AG20443 (cell line): Measurements from ENCODE around the gene UQCRC2.
"Not testable (repeated sequence)": the region's sequence is repeated elsewhere in the genome, so short reads cannot be mapped to it uniquely, and the experiment has no call there.

ENCODE experiments used
- DNase-seq: peaks from one replicate; pipeline ENCODE4 v3.0.0; 2012; ENCODE audit warnings: low spot score, mixed read lengths

Gene UQCRC2

DNA sequence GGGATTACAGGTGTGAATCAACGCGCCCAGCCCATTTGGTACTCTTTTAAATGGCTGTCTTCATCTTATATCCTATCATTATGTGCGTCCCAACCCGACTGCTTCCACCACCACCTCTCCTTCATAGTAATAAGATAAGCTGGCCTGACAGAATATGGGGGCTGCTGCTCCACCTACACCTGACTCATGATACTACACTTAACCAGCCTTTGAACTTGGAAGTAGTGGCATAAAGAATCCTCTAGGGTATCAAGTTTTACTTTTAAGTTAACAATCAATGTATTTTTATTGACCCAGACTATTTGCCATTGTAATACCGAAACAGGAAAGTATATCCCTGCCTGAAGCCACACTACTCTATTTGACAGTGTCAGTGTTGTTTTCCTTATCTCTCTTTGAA, 28.9 kb downstream of the UQCRC2 start:
- no peak for DNase-seq

DNA sequence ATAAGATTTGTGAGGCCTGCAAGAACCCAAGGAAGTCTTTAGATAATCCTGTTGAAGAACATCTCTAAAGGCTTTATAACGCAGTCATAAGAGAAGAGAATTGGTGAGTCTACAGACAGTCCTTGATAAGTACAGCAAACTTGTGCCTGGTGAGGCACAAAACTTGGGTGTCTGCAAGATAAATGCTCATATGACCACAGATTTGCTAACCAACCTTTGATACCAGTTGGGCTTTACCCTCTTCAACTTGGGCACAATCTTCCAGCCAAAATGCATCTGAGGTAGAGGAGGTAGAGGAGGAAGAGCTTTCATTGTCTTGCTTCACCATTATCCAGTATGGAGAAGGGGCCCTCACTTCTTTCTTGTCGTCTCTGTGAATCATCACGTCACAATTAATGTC, 30.9 kb downstream of the UQCRC2 start:
- DNase-seq: no peak

DNA sequence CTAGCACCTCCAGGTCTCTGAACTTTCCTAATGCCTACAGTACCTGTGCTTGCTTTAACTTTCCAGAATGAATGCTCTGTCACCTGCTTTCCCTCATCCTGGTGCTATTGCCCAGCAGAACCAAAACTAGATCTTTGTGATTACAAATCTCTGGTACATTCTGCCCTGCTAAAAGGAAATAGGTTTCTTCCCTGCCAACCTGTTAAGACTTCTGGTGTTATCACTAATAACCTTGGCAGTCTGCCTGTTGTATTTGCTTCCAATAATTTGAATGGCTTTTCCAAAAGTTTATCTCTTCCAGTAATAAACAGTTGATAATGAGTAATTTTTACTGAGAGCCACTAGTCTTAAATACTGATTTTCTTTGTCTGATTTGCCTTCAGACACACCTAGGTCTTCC, 32.4 kb downstream of the UQCRC2 start:
- DNase-seq: no peak

DNA sequence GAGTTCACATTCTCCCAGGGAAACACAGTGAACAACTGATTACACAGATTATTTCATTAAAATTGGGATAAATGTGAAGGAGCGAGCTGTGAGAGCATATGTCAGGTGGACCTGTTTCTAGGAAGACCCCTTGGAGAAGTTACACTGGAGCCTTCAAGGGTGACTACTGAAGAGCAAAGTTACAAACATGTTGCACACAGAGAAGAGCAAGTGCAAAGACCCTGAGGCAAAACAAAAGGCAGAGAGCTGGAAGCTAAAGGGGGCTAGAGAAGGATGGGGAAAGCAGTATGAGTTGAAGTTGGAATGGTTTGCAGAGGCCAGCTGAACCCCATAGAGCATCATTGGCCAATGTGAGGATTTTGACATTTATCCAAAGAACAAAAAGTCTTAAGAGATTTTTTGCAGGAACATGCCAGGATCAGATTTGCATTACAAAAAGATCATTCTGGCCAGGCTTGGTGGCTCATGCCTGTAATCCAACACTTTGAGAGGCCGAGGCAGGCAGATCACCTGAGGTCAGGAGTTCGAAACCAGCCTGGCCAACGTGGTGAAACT, 33.6 kb downstream of the UQCRC2 start:
- no peak for DNase-seq

DNA sequence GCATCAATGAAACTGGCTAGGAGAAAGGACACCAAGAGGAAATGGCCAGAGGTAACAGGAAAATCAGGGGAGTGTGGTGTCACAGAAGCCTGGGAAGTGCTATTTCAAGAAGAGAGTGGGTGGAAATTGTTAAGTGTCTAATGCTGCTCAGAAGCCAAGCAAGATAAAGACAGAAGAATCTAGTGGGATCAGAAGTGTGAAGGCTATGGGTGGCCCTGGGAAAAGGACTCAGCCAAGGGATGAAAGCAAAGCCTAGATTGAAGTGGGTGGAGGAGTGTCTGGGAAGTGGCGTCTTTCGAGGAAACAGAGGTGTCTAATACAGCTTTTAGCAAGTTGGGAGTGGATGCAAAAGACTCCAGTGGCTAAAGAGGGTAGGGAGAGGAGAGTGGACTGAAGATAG, 34.3 kb downstream of the UQCRC2 start:
- no peak for DNase-seq

DNA sequence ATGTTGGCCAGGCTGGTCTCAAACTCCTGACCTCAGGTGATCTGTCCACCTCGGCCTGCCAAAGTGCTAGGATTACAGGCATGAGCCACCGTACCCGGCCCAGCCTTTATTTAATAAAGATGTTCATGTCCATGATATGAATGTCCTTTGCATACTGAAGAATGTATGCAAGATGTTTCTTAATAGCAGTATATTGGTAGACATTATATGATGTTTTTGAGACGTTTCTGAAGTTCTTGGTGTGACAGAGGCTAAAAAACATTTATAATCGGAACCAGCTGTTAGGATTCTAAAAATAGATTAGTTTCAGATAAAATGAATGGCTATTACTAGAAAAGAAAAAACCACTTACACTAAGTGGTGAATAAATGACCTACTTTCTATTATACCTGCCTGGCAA, 36.0 kb downstream of the UQCRC2 start:
- peak; percentile 27 for DNase-seq

DNA sequence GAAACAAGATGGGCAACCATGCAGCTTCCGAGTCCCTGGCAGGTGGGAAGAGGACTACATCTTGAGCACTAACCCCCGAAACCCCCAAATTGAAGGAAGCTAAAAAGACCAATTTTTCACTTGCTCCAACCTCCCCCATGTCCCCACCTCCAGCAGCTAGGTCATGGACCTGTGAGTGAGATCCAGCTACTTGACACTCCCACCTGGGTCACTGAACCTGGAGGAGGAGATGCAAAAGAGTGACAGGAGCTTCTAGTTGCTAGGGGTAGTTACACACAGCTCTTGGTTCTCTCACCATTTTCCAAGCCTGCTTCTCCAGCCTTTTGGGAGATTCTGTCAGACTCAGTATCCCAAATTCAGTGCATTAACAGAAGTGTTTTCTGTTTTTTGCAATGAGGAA, 36.6 kb downstream of the UQCRC2 start:
- DNase-seq: no peak

DNA sequence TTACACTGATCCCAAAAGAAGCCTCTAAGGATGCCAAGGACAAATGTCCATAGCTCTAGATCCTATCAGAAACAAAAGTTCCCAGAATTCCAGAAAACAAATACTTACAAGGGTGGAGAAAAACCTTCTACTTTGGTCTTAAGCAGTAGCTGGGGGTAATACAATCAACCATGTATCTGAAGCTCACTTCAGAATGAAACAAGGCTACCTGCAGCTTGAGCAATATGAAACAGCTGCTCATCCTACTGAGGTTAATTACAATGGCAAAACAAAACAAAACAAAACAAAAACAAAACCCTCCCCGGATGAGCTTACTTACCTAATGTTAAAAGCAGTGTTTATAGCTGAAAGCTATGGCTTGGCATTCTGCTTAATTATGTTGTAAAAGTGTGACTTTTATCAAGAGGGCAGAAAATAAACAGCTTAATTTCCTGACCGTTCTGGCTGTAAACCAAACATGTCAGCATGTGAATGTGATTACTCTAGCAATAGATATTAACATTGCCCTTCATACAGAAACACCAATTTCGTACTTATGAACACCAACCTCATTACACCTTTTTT, 37.3 kb downstream of the UQCRC2 start:
- DNase-seq: no peak

DNA sequence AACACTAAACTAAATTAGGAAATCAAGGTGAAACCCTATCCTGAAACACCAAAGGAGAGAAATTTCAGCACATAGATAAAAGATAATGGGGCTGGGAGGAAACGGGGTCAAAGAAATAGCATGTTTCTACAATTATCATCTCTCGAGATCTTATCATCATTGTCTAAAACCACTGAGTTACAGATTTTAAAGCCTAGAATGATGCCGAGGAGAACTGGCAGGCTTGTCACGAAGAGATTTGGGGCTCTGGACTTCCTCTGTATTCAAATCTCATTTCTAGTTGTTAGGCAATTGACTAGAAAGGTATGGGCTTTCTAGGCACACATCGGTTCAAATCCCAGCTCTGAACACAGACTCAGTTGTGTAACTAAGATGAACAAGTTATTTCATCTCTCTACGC, 38.5 kb downstream of the UQCRC2 start:
- DNase-seq: no peak

DNA sequence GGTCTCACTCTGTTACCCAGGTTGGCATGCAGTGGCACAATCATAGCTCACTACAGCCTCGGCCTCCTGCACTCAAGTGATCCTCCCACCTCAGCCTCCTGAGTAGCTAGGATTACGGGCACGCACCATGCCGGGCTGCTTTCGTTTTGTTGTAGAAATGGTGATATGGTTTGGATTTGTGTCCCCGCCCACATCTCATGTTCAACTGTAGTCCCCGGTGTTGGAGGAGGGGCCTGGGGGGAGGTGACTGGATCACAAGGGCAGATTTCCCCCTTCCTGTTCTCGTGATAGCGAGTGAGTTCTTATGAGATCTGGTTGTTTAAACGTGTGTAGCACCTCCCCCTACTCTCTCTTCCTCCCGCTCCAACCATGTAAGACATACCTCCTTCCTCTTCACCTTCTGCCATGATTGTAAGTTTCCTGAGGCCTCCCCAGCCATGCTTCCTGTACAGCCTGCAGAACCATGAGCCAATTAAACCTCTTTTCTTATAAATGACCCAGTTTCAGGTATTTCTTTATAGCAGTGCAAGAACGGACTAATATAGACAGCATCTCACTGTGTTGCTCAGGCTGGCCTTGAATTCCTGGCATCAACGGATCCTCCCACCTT, 41.8 kb downstream of the UQCRC2 start:
- DNase-seq: no peak

DNA sequence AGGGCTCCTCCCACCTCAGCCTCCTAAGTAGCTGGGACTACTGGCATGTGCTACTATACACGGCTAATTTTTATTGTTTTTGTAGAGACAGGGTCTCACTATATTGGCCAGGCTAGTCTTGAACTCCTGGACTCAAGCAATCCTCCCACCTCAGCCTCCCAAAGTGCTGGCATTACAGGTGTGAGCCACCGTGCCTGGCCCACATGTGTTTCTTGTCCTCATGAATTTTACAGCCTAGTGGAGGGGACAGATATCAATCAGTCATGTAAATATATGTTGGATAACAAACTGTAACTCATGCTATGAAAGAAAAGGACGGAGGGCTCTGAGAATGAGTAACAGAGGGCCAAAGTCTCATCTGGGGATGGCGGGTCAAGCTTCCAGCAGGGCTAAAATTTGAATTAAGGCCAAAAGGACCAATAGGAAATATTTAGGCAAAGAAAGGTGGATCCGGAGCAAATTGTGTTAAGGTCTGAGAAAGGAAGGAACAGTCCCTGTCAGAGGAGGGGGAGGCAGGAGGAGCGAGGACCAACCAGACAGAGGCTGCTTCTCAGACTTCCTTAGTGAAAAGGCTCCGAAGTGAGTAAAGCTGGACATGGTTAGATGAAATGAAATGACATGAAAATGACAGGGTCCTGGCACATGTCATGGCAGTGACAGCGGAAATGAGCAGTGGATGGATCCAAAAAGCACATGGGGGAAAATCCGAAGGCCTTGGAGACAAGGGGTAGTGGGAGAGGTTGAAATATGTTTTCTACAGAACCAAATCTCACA, 43.9 kb downstream of the UQCRC2 start:
- DNase-seq: no peak

DNA sequence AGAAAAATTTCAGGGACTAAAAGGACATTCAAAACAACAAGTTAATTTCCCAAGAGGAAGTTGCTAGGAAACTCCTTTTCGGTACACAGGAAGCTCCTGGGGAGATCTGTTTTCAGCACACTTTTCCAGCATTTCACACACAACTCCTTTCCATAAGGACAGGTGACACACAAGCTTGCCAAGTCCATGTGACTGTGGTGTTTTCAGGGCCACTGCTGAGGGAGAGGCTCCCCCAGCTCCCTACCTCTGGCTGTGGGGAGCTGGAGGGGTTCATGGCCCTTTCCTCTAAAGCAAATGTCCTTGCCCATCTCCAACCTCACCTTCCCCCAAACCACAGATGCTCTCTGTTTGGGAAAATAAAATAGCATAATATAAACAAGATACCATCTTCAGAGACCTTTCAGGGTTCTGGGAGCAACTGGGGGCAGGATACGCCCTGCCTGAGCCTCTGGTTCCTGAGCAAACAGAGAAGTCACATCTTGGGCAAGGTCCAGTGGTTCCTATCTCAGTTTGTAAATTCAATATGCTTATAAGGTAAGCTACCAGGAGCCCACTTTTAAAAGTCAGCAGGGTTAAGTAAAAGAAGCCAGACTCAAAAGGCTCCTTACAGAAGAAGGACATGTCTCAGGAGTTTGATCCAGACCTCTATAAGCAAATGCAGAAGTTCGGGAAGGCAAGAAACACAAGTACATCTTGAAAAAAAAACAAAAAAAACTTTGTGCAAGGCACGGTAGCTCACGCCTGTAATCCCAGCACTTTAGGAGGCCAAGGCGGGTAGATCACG, 44.7 kb downstream of the UQCRC2 start:
- DNase-seq: no peak

DNA sequence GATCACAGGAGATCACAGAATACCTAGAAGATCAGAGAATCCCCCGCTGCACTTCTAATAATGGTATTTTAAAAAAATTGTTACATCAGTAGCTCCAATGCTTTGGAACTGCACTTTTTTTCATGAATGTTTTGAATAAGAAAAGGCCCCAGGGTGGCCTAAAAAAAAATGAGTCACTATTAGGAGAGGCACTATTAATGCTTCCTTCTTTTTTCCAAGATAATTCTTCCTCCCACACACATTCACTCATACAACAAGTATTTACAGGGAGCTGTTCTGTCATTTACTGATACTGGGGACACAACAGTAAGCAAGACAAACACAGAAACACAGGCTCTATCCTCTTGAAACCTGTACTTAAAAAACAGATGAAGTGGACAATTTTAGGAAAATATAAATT, 48.4 kb downstream of the UQCRC2 start:
- peak; percentile 59 for DNase-seq

DNA sequence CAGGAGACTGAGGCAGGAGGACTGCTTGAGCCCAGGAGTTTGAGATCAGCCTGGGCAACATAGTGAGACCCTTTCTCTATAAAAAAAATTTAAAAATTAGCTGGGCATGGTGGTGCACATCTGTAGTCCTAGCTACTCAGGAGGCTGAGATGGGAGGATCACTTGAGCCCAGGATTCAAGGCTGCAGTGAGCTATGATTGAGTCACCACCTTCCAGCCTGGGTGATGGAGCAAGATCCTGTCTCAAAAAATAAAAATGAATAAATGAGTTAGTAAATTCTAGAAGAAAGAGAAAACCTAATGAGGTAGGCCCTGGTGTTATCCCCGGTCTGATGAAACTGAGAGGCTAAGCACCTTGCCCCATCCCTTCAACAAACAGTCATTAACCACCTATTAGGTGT, 48.9 kb downstream of the UQCRC2 start:
- DNase-seq: not testable (repeated sequence)

DNA sequence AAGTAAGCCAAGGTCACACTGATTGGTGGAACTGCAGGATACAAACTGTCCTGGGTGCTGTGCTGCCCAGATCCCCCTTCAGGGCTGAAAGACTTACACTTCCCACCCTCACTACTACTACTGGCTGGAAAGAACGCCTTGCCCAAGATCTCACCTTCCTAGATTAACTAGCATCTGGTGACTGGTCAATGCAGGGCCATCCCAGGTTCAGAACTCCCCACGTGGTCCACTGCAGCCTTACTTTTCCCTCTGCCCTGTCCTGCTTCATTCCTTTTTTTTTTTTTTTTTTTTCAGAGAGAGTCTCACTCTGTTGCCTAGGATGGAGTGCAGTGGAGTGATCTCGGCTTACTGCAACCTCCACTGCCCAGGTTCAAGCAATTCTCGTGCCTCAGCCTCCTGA, 50.0 kb downstream of the UQCRC2 start:
- no peak for DNase-seq

DNA sequence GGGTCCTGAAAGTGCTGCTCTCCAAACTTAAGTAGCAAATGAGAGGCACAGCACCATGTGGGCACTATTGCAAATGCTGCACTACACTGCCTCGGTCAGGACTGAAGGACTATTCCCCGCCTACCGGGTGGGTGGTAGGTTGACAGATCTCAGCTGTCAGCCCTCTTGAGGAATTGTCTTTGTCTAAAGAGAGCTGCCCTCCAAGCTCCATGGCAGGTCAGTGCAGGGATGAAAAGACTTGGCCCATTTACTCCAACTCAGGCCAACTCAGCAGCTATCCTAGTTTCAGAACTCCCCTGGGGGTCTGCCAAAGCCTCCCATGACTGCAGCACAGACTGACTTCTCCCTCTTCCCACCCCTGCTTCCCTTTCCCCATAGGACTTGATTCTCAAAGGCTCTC, 51.2 kb downstream of the UQCRC2 start:
- no peak for DNase-seq

DNA sequence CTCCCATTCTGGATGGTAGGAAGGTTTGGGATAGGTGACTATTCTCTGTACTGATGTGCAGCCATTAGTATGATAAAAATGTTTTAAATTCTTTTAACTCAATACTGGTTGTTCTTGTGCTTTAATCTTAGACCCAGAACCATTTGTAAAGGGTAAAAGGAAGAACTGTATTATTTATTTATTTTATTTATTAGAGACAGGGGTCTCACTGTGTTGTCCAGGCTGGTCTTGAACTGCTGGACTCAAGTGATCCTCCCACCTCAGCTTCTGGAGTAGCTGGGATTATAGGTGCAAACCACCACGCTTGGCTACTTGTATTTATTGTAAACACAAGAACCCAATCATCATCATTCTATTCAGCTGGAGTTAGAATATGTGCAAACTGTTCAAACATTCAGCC, 52.6 kb downstream of the UQCRC2 start:
- no peak for DNase-seq

DNA sequence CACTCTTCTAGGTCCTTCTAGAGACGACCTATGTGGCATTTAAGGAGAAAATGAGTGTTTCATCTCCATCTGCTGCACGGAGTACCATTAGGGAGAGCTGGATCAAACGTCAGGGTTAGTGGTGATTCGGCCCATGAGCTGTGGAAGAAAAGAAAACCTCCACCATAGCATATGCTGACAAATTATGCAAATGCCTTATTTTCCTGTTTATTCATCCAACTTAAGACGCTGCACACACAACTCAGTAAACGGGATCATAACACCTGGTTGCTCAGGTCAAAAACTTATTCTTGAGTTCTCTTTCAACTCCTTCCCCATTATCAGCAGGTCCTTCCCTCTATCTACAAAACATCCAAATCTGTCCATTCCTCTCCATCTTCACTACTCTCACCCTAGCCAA, 53.5 kb downstream of the UQCRC2 start:
- no peak for DNase-seq

DNA sequence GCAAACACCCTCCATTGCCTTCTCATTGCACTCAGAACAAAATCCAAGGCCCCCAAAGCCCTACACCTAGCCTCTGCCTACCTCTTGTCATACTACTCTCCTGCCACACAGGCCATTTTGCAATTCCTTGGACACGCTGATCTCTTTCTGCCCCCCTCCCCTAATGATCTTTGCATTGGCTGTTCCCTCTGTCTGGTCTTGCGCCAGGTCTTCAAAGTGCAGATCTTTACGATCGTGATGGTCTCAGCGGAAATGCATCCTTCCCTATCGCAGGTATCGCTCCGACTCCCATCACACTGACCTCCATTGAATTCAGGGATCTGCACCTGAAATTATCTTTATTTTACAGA, 54.0 kb downstream of the UQCRC2 start:
- no peak for DNase-seq

DNA sequence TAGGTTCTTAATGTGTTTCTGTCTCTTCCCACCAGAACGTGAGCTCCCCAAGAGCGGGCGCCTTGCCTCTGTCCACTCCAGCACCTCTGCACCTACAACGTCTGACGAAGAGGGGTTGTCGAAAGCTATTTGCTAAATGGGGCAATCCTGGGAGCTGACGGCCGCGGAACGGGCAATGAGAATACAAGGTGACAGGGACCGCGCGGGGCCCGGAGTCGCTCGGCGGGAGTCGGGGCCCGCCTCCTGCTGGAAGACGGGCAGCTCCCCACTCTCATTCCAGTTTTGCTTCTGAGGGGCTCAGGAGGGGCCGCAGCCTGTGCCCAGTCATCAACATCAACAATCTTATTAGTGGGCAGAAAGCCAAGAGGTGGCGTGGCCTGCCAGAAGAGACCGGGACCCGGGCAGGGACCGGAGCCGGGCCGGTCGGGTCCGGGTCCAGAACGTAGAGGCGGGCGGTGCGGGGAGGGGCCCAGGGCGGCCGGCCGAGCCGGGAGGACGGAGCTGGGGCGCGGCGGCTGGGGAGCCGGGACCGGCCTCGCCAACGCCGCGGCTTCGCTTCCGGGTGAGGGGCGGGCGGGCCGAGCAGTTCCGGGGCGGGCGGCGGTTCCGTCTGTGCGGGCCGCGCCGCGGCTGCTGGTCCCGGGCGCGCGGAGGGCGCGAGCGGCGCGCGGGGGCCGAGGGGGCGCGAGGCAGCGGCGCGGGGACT, 54.5 kb downstream of the UQCRC2 start, which contains the start of gene MOSMO:
Gene MOSMO, plus strand, starts transcription at position 603 of the 706 bp plus-strand sequence. CDS start 191 bp downstream, outside the sequence.
- DNase-seq: peak; percentile 96

DNA sequence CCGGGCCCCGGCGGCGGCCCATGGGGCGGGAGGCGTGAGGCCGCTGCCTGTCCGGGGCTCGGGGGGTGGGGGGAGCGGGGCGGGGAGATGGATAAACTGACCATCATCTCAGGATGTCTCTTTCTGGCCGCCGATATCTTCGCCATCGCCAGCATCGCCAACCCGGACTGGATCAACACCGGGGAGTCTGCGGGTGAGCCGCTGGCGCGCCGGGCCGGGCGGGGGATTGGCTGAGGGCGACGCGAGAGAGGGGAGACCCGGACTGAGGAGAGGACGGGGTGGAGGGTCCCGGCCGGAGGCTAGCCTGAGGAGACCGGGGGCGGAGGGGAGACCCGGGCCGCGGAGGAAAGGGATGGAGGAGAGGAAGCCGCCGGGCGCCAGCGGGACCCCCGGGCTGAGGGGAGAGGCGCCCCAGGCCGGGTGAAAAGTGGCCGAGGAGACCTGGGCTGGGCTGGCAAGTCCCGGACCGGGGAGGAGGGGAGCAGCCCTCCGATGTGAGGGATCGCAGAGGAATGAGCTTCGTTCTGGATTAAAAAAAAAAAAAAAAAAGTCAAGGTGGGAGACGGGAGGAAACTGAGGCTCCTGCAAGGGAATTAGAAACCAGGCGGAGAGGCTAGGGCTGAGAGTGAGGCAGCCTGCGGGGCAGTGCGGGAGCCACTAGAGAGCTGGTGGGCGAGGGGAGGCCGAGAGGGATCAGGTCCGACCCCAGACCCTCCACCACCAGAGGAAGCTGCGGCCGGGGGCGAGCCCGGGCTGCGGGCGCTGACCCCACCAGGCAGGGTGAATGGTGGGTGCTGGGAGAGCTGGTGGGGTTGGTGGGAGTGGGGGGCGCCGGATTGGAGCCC, 55.3 kb downstream of the UQCRC2 start:
- peak; percentile 30 for DNase-seq
